ENCODE measurements around the gene ATP2A3. TPM values are rescaled to one million over a fixed set of nuclear protein-coding genes. Genes with fewer than 3 reads are reported as not detected.

Gene ATP2A3
- total RNA-seq, 1 donor from 2014 or later, result 274 TPM

GRCh38 chr17:3935825-3936355 is 28.3 kb downstream of the ATP2A3 start:
- intact Hi-C loops (cut with micrococcal nuclease), result loop anchor here (1.0 kb wide), 1 partner anchor 68 kb away; no protein-coding TSS in a partner anchor

GRCh38 chr17:3935140-3935542 is 29.1 kb downstream of the ATP2A3 start:
- intact Hi-C loops (cut with micrococcal nuclease), result loop anchor here (1.0 kb wide), 1 partner anchor 69 kb away; no protein-coding TSS in a partner anchor

- intact Hi-C loops (cut with micrococcal nuclease), result no loop called here
Observed at GRCh38 chr17:3929764-3930163, 34.5 kb downstream of the ATP2A3 start.

- intact Hi-C loops (cut with micrococcal nuclease), result no loop called here
Observed at GRCh38 chr17:3929181-3929580, 35.1 kb downstream of the ATP2A3 start.

GRCh38 chr17:3928406-3928805 is 35.8 kb downstream of the ATP2A3 start:
- intact Hi-C loops (cut with micrococcal nuclease), result no loop called here

GRCh38 chr17:3927628-3928340 is 36.5 kb downstream of the ATP2A3 start:
- intact Hi-C loops (cut with micrococcal nuclease), result no loop called here

GRCh38 chr17:3926860-3927627 is 37.2 kb downstream of the ATP2A3 start:
- intact Hi-C loops (cut with micrococcal nuclease), result no loop called here

- intact Hi-C loops (cut with micrococcal nuclease), result no loop called here
Observed at GRCh38 chr17:3925684-3926485, 38.4 kb downstream of the ATP2A3 start.

GRCh38 chr17:3924512-3925350 is 39.5 kb downstream of the ATP2A3 start:
- intact Hi-C loops (cut with micrococcal nuclease), result no loop called here

GRCh38 chr17:3923466-3924190 is 40.6 kb downstream of the ATP2A3 start:
- intact Hi-C loops (cut with micrococcal nuclease), result no loop called here

GRCh38 chr17:3922765-3923164 is 41.5 kb downstream of the ATP2A3 start:
- intact Hi-C loops (cut with micrococcal nuclease), result no loop called here

GRCh38 chr17:3921502-3922319 is 42.5 kb downstream of the ATP2A3 start:
- intact Hi-C loops (cut with micrococcal nuclease), result no loop called here

- intact Hi-C loops (cut with micrococcal nuclease), result no loop called here
Observed at GRCh38 chr17:3921006-3921405, 43.2 kb downstream of the ATP2A3 start.

- intact Hi-C loops (cut with micrococcal nuclease), result no loop called here
Observed at GRCh38 chr17:3919123-3919624, 45.1 kb downstream of the ATP2A3 start.

- intact Hi-C loops (cut with micrococcal nuclease), result no loop called here
Observed at GRCh38 chr17:3918372-3919122, 45.7 kb downstream of the ATP2A3 start.

GRCh38 chr17:3917391-3917931 is 46.8 kb downstream of the ATP2A3 start:
- intact Hi-C loops (cut with micrococcal nuclease), result no loop called here

GRCh38 chr17:3916825-3917224 is 47.4 kb downstream of the ATP2A3 start:
- intact Hi-C loops (cut with micrococcal nuclease), result no loop called here

All from T-helper 1 cell treated with Interleukin-12 subunit alpha and Interleukin-12 subunit beta and Interleukin-4 antibody, amounts not matched to agents 30 ng/mL and 1 ng/mL, for 36 hours (primary cell).